Neural cell (in vitro differentiated cells): ENCODE measurements around the gene MACROH2A1. TPM values are rescaled to one million over a fixed set of nuclear protein-coding genes. Genes with fewer than 3 reads are reported as not detected.

Source experiments
- H2AFZ ChIP-seq: fragments of 200-600, 300-800 bp; sonication (generic), shearing (Covaris generic); 2 replicates; pipeline ENCODE4 v1.6.0; 2014; ENCODE audit warnings: low read depth, mild to moderate bottlenecking, antibody characterized with exemption, low read length, moderate library complexity
- H3F3A ChIP-seq: fragments of 200-600 bp; shearing (Covaris generic); 2 replicates; pipeline ENCODE4 v1.6.1; 2016; ENCODE audit warnings: mild to moderate bottlenecking, moderate library complexity, mixed read lengths, antibody characterized with exemption, low read length; ENCODE audit not compliant: insufficient read depth, poor library complexity, severe bottlenecking
- H3K27ac ChIP-seq: fragments of 200-600, 300-800 bp; sonication (generic), shearing (Covaris generic); 2 replicates; pipeline ENCODE4 v1.5.1; 2014; ENCODE audit warnings: mild to moderate bottlenecking, low read length, moderate library complexity
- H3K27me3 ChIP-seq: fragments of 300-800, 200-600 bp; sonication (generic), shearing (Covaris generic); 2 replicates; pipeline ENCODE4 v1.6.0; 2014; ENCODE audit warnings: mild to moderate bottlenecking, low read depth, low read length, moderate library complexity; ENCODE audit not compliant: insufficient read depth
- H3K36me3 ChIP-seq: fragments of 300-800, 200-600 bp; sonication (generic), shearing (Covaris generic); 2 replicates; pipeline ENCODE4 v1.5.1; 2014; ENCODE audit warnings: mild to moderate bottlenecking, antibody characterized with exemption, low read length, moderate library complexity; ENCODE audit not compliant: insufficient read depth
- H3K4me2 ChIP-seq: fragments of 300-800, 200-600 bp; sonication (generic), shearing (Covaris generic); 2 replicates; pipeline ENCODE4 v1.6.0; 2014; ENCODE audit warnings: mild to moderate bottlenecking, low read length
- H3K4me3 ChIP-seq: fragments of 300-800, 200-600 bp; sonication (generic), shearing (Covaris generic); 2 replicates; pipeline ENCODE4 v1.5.1; 2014; ENCODE audit warnings: mild to moderate bottlenecking, low read length, moderate library complexity
- H3K79me2 ChIP-seq: fragments of 200-600 bp; shearing (Covaris generic); replicated peaks from 2 replicates; pipeline ENCODE4 v1.6.0; 2014; ENCODE audit warnings: mild to moderate bottlenecking, low read length, moderate library complexity; ENCODE audit not compliant: insufficient read depth
- H3K9ac ChIP-seq: fragments of 300-800, 200-600 bp; sonication (generic), shearing (Covaris generic); 2 replicates; pipeline ENCODE4 v1.6.1; 2016; ENCODE audit warnings: mild to moderate bottlenecking, low read length, mixed read lengths
- H3K9me2 ChIP-seq: fragments of 200-600 bp; shearing (Covaris generic); 2 replicates; pipeline ENCODE4 v1.6.1; 2016; ENCODE audit warnings: mild to moderate bottlenecking, low read length, mixed read lengths; ENCODE audit not compliant: insufficient read depth
- H3K9me3 ChIP-seq: fragments of 200-600, 300-800 bp; sonication (generic), shearing (Covaris generic); 2 replicates; pipeline ENCODE4 v1.6.1; 2016; ENCODE audit warnings: mild to moderate bottlenecking, mixed run types, low read length, moderate library complexity, mixed read lengths
- H4K20me1 ChIP-seq: fragments of 200-600 bp; shearing (Covaris generic); 2 replicates; pipeline ENCODE4 v1.6.1; 2016; ENCODE audit warnings: mild to moderate bottlenecking, mixed run types; ENCODE audit not compliant: insufficient read depth
- EP300 ChIP-seq: fragments of 450-650 bp; conservative IDR thresholded peaks from 2 replicates; pipeline ENCODE4 v1.6.1; 2014; ENCODE audit warnings: antibody characterized with exemption, mild to moderate bottlenecking, moderate library complexity; ENCODE audit not compliant: poor library complexity, severe bottlenecking
- EZH2 ChIP-seq: fragments of 200-600, 300-800 bp; shearing (Covaris generic), sonication (generic); IDR thresholded peaks from 2 replicates; pipeline ENCODE4 v1.6.1; 2014; ENCODE audit warnings: antibody characterized with exemption, low read length, borderline replicate concordance, mild to moderate bottlenecking; ENCODE audit not compliant: insufficient read depth, poor library complexity, severe bottlenecking
- MXI1 ChIP-seq: fragments of 450-650 bp; conservative IDR thresholded peaks from 2 replicates; pipeline ENCODE4 v1.6.1; 2014; ENCODE audit warnings: antibody characterized with exemption, mild to moderate bottlenecking; ENCODE audit not compliant: poor library complexity, severe bottlenecking
- POLR2AphosphoS5 ChIP-seq: IDR thresholded peaks from 2 replicates; pipeline ENCODE4 v1.6.1; 2012
- RAD21 ChIP-seq: fragments of 450-650 bp; conservative IDR thresholded peaks from 2 replicates; pipeline ENCODE4 v1.6.1; 2014; ENCODE audit warnings: antibody characterized with exemption, mild to moderate bottlenecking, moderate library complexity
- SMC3 ChIP-seq: fragments of 450-650 bp; conservative IDR thresholded peaks from 2 replicates; pipeline ENCODE4 v1.6.1; 2014; ENCODE audit warnings: antibody characterized with exemption, mild to moderate bottlenecking, moderate library complexity; ENCODE audit not compliant: poor library complexity
- TAF1 ChIP-seq: IDR thresholded peaks from 2 replicates; pipeline ENCODE4 v1.6.1; 2012; ENCODE audit warnings: low read depth
- polyA plus RNA-seq: library from polyadenylated mRNA; depleted of rRNA; stranded (reverse); fragments of >200 nt; gene quantifications from 2 replicates; pipeline ENCODE4 v1.2.3, GENCODE V29; 2014
- TF ChIP-seq, protein P1 (sequence below): IDR thresholded peaks from 2 replicates; pipeline ENCODE4 v1.6.1; 2012; ENCODE audit warnings: borderline replicate concordance
- TF ChIP-seq, protein P2 (sequence below): fragments of 450-650 bp; IDR thresholded peaks from 2 replicates; pipeline ENCODE4 v1.5.1; 2014; ENCODE audit warnings: antibody characterized with exemption, mild to moderate bottlenecking, moderate library complexity; ENCODE audit not compliant: poor library complexity, severe bottlenecking

Gene MACROH2A1
- polyA plus RNA-seq, 1 donor from 2014 or later = 351 TPM

DNA sequence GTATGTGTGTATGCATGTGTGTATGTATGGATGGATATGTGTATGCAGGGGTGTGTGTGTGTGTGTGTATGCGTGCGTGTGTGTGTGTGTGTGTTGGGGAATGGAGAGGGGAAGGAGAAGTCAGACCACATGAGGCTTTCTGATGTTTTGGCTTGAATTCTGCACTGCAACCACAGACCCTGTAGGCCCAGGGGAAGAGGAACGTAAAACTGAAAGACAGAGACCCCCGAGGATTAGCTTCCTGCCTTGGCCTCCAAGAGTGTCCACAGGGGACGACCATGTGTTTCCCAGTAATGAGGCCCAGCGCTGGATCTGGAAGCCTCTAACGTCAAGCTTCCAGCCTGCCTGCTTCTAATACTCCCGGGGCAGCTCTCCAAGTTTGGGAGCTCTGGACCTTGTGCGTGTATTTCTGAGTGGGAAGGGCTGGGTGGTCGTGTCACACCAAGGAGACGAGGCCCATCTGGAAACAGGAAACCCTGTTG lies 42.4 kb upstream of the MACROH2A1 start:
- Histone ChIP-seq H2AFZ (no peak overlapping the region), H3K36me3 (no peaks in the 10 kb centered on the region), H3K79me2 (no peaks in the 10 kb centered on the region), H4K20me1 (no peaks in the 10 kb centered on the region), H3K27me3 (no peaks in the 10 kb centered on the region), H3K4me2 (no peak overlapping the region), H3F3A (no peaks in the 10 kb centered on the region), H3K9me2 (no peaks in the 10 kb centered on the region), H3K4me3 (no peak overlapping the region), H3K9me3 (no peaks in the 10 kb centered on the region), H3K9ac (no peak overlapping the region), H3K27ac (no peak overlapping the region)
- TF ChIP-seq, protein P1, sequence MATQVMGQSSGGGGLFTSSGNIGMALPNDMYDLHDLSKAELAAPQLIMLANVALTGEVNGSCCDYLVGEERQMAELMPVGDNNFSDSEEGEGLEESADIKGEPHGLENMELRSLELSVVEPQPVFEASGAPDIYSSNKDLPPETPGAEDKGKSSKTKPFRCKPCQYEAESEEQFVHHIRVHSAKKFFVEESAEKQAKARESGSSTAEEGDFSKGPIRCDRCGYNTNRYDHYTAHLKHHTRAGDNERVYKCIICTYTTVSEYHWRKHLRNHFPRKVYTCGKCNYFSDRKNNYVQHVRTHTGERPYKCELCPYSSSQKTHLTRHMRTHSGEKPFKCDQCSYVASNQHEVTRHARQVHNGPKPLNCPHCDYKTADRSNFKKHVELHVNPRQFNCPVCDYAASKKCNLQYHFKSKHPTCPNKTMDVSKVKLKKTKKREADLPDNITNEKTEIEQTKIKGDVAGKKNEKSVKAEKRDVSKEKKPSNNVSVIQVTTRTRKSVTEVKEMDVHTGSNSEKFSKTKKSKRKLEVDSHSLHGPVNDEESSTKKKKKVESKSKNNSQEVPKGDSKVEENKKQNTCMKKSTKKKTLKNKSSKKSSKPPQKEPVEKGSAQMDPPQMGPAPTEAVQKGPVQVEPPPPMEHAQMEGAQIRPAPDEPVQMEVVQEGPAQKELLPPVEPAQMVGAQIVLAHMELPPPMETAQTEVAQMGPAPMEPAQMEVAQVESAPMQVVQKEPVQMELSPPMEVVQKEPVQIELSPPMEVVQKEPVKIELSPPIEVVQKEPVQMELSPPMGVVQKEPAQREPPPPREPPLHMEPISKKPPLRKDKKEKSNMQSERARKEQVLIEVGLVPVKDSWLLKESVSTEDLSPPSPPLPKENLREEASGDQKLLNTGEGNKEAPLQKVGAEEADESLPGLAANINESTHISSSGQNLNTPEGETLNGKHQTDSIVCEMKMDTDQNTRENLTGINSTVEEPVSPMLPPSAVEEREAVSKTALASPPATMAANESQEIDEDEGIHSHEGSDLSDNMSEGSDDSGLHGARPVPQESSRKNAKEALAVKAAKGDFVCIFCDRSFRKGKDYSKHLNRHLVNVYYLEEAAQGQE = no peak

DNA sequence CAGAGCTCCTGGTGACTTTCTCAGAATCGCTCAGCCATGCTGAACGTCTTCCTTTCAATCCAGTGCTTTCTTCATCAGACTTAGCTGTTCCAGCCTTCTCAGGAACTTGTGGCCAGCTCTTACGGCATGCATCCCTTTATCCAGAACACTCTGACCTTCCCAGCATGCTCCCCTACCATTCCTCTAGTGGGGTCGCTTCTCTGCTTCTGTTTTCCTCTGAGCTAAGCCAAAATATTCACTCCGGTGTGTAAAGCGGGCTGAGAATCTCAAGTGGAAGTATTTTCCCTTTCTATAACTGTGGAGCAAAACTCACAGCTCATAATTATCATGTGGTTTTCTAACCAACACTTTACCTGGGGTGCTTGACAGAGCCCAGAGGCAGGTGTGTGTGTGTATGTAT lies 41.9 kb upstream of the MACROH2A1 start:
- no peaks in the 10 kb centered on the region for H4K20me1 ChIP-seq
- no peak overlapping the region for H3K27ac ChIP-seq
- TF ChIP-seq TAF1 (no peak), SMC3 (no peak), EP300 (peak; percentile 18), POLR2AphosphoS5 (no peak), RAD21 (no peak)
- no peaks in the 10 kb centered on the region for H3K9me2 ChIP-seq
- H3K27me3 ChIP-seq = no peaks in the 10 kb centered on the region
- no peaks in the 10 kb centered on the region for H3K79me2 ChIP-seq
- no peaks in the 10 kb centered on the region for H3F3A ChIP-seq
- H3K4me2 ChIP-seq = no peak overlapping the region
- no peaks in the 10 kb centered on the region for H3K36me3 ChIP-seq
- H3K9ac ChIP-seq = peak overlapping the region; percentile 24
- H3K9me3 ChIP-seq = no peaks in the 10 kb centered on the region
- no peak overlapping the region for H2AFZ ChIP-seq
- H3K4me3 ChIP-seq = no peak overlapping the region

DNA sequence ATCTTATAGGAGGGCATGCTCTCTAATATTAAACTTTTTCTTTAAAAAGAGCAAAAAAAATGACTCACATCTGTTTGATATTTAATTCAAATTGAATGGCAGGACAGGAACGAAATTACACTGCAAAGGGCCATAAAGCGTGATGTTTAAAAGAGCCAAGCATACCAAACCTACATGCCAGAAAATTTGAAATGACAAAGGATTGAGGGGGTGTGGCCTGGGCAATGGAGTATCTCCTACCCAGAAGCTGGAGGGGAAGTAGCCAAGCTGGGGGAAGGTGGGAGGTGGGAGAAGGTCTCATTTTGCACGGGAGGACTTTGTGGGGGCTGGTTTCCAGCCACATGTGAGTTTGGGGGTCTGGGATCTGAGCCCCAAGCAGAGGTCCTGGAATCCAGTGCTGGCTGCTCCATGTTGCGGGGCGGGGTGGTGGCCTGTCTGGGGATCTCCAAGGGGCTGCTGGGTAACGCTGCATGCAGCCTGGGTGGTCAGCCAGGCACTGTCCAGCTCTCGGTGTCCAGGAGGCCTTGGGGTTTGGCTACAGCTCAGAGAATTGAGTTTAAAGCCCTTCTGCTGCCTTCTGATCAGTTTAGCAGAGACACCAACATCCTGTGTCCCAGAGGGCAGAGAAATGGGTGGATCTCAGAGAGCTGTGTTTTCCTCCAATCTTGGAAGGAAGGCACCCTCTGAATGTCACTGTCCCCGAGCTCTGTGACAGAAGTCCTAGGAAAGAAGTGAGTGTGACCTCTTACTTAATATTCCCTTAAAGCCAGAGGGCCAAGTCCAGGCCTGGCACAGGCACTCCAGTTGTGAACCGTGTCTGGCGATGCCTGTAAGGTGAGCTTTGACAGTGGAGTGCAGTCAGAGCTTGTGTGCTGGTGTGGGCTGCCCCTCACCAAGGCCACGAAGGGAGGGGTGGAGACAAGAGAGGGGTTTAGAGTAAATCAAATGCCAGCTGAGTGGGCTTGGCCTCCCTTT lies 40.5 kb upstream of the MACROH2A1 start:
- no peak overlapping the region for H3K9ac ChIP-seq
- TF ChIP-seq, protein P1 = no peak
- no peak for TF ChIP-seq EZH2
- no peak for TF ChIP-seq TAF1
- TF ChIP-seq RAD21 = no peak
- TF ChIP-seq MXI1 = no peak
- TF ChIP-seq SMC3 = no peak
- no peak for TF ChIP-seq EP300
- TF ChIP-seq, protein P2, sequence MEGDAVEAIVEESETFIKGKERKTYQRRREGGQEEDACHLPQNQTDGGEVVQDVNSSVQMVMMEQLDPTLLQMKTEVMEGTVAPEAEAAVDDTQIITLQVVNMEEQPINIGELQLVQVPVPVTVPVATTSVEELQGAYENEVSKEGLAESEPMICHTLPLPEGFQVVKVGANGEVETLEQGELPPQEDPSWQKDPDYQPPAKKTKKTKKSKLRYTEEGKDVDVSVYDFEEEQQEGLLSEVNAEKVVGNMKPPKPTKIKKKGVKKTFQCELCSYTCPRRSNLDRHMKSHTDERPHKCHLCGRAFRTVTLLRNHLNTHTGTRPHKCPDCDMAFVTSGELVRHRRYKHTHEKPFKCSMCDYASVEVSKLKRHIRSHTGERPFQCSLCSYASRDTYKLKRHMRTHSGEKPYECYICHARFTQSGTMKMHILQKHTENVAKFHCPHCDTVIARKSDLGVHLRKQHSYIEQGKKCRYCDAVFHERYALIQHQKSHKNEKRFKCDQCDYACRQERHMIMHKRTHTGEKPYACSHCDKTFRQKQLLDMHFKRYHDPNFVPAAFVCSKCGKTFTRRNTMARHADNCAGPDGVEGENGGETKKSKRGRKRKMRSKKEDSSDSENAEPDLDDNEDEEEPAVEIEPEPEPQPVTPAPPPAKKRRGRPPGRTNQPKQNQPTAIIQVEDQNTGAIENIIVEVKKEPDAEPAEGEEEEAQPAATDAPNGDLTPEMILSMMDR = no peak
- no peak for TF ChIP-seq POLR2AphosphoS5
- H3K27me3 ChIP-seq = no peaks in the 10 kb centered on the region
- H3K27ac ChIP-seq = no peak overlapping the region
- H3K9me2 ChIP-seq = no peaks in the 10 kb centered on the region
- no peaks in the 10 kb centered on the region for H3K79me2 ChIP-seq
- no peaks in the 10 kb centered on the region for H3F3A ChIP-seq
- no peaks in the 10 kb centered on the region for H3K36me3 ChIP-seq
- no peaks in the 10 kb centered on the region for H3K9me3 ChIP-seq
- H2AFZ ChIP-seq = no peak overlapping the region
- no peak overlapping the region for H3K4me3 ChIP-seq
- H3K4me2 ChIP-seq = no peak overlapping the region
- no peaks in the 10 kb centered on the region for H4K20me1 ChIP-seq
